Glomerular endothelial cell (primary cell): ENCODE measurements around the gene UST. TPM values are rescaled to one million over a fixed set of nuclear protein-coding genes. Genes with fewer than 3 reads are reported as not detected.

Experiments
- DNase-seq: peaks from one replicate; pipeline ENCODE4 v3.0.0-alpha.2; 2011; ENCODE audit warnings: low read depth, low spot score; ENCODE audit errors: extremely low read depth
- total RNA-seq: library from RNA; depleted of rRNA; stranded (reverse); fragments of >200 nt; gene quantifications from 2 replicates; pipeline ENCODE4 v1.2.3, GENCODE V29; 2015

Gene UST
- total RNA-seq, 1 donor from 2014 or later: 2.0 TPM

DNA sequence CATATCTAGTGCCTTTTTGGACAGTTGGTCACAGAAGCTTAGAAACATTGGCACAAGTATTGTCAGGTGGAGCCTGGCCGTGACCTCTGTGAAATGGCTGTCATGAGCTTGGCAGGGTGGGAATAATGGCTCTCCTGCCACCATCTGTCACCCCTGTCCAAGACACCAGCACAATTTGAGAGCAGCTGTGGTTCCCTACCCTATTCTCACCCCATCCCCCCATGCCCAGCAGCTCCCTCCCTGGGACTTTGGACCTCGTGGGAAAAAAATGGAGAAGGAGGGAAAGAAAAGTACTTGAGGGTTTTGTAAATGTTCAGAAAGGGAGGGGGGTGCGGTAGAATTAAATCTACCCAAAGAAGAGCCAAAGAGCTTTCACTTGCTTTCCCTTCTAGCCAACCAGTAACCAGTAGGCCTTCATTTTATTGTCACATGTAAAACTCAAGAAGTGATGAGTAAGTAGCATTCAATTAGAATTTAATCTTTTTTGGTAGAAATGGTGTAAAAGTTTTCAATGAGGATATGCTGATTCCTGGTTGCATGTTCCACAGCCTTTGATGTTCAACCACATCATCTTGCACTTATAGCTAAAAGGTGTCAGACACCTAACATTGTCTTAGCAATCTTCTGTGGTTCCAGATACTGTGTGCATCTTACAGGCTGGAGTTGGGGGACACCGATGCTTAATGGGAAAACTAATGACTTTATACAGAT, 307.2 kb downstream of the UST start:
- no peak for DNase-seq

DNA sequence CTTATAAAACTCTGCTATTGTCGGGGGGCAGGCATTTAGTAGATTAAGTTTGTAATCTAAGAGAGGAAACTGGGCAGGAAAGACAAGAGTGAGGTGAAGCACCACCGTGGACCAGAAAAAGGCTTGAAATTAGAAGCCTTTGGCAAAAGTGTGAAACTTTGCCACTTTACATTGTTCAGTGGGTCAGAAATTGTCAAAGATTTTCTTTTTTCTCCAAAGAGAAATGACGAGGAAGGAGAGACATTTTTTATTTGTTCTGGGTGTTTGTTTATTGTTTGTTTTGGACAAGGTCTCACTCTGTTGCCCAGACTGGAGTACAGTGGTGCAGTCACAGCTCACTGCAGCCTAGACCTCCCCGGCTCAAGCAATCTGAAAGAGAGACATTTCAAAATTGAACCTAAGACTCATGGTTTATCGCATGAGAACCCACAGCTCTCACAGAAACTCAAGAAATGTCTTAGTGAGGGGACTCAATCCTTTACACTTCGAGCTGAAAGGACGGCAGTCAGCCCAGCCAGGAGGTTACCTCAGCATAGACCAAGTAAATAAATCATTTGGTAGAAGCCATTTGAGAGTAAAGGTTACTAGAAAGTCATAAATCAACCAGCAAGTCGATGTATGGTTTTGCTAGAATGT, 307.8 kb downstream of the UST start:
- DNase-seq: no peak

DNA sequence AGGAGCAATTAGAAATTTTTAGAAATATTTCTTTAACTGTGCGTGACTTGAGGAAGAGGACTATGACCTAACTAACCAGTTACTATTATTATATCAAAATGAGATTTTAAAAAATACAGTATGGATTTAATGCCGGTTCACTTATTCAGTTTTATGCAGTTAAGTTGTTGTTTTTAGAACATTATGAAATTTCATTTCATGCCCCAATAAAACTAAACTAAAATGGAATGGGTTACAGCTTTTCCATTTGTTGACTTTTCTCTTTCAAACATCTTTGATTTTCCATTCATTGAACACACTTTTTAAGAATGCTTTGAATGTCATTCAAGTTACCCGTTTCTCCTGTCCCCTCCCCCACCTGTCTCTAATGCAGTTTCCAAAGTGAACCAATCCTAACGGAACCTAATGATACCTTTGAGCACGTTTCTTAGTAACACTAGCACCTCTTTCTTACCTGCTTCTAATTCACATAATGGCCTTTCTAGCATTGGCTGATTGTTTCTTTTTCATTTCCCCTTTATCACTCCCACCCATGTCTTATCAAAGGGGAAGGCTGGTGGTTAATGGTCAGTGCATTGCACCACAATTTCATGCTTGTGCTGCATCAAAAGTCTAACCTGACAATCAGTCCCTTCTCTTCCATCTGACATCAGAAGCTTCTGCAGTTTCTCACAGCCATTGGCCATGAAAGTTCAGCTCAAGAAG, 308.5 kb downstream of the UST start:
- DNase-seq: no peak

DNA sequence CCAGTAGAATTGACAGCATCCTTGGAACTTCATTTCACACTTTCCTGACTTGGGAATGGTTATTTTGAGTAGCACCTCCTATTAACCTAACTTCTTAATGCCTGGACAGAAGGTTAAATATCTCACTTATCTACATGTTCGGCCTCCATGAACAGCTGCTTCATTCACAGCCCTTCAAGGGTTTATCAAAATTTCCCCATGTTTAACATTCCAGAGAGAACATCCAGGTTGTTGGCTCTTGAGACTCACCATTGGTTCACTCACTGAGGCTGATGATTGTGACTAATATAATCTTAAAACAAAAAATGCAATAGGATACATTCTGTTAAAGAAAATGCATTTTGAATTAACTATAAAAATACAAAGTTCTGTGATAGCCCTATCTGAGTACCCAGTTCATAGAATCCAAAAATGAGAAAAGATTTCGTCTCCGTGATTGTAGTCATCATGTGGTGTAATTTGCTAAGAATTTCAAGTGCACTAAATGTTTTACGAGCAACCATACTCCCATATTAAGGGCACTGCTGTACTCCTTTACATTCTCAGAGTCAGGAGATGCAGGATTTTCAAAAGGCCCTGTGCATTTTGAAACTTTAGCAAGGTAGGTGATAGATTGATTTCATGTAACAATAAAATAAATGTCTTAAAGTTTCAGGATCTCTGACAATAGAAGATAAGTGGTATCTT, 310.1 kb downstream of the UST start:
- DNase-seq: no peak

DNA sequence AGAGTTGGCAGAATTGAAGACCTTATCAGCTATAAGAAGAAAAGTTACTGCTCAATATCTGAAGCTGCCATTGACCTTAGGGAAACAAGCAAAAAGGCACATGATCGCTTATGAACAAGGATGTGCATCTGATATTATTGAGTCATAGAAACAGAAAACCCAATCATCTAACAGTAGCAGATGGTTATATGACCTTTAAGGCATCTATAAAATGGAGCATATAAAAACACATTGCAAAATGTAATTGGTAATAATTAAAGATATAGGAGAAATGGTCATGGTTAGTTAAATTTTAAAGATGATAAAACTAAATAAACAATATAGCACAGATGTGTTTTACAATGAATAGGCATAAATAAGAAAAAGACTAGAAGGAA, 310.6 kb downstream of the UST start:
- no peak for DNase-seq

DNA sequence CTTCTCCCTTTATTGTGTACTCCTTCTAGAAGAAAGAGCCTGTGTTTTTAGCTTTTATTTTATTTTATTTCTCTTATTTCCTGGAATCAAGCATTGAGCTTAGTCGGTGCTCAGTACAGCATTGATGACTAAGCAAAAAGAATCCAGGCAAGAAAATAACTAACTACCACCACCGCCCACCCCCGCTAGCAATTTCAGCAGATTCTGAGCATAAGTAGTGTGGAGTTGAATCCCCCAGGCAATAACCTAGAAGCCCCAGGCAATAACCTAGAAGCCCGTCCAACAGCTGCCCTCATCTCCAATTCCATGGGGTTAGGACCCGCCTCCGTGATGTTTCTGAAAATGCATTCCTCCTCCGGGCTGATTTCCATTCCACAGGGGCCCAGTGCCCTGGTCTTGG, 312.7 kb downstream of the UST start:
- no peak for DNase-seq

DNA sequence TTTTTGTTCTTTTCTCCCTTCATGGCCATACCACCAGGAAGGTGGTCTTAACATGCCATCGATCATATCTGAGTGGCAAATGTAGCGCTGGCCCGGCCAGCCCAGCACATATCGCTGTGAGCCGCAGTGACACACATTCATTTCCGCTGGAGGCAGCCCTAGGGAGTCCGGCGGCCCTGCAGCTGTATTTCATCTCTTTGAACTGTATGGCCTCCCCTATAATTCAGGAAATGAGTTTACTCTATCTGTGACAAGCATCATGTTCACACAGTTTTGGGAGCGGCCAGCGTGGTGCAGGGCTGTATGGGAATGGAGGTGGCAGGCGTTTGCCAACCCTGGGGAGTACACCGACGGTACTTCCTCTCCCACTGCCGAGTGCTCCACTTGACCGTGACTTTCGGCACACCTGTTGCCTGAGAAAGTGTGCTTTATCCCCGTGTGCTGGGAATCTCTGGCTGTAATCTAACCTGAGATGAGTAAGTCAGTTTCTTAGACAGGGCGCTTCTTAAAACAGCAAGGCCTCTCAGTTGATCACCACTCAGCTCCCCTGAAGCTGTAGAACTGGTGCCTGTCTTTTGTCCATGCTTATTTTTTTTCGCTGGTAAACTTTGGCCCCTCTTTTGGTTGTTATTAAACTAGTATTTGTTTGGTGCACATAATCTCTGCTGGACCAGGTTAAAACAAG, 313.6 kb downstream of the UST start:
- DNase-seq: no peak

DNA sequence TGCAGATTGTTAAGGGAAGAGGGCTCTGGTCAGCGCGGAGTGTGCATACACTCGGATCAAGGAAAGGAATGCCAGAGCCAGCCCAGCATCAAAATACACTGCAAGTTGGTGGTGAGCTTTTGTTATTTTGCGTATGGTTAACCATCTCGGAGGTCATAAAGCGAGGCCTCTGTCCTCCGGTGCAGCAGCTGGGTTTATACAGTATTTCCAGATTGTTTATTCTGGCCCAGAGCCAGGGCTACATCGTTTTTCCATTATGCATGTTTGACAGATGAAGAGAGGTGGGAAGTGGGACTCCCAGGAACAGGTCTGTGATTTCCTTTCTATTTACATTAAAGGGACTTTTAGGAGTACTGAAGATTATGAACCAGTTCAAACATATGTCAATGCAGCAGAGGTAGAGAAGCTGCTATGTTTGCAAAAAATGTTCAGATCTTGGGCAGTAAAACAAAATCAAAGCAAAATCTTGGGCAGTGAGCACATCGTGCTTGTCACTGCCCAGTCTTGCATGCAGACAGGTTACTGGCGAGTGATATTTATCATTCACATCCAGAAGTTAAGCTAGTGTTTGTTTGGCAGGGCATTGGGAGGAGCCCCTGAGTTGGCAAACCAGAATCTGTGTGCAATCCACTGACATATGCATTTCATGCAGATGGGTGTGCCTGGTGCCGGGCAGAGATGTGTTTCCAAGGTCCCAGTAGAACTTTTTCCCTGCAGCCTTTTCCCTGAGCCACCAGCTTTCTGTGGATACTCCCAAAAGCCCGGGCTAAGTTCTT, 314.3 kb downstream of the UST start:
- no peak for DNase-seq

DNA sequence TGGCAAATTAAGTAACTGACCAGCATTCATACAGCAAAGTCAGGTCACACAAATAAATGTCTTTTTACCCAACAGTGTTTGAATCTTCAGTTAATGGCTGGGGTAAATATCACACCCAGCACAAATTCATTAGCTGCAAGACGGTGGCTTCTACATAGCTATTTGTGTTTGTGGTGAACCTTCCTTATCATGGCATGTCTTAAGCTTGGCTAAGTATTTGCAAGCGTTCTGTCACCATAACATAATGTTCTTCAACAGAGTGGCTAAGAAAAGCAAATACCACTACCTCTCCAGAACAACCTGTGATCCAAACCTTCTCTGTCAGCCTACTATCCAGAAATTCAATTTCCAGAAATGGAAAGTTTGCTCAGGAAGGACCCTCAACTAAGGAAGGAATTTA, 315.1 kb downstream of the UST start:
- DNase-seq: no peak

DNA sequence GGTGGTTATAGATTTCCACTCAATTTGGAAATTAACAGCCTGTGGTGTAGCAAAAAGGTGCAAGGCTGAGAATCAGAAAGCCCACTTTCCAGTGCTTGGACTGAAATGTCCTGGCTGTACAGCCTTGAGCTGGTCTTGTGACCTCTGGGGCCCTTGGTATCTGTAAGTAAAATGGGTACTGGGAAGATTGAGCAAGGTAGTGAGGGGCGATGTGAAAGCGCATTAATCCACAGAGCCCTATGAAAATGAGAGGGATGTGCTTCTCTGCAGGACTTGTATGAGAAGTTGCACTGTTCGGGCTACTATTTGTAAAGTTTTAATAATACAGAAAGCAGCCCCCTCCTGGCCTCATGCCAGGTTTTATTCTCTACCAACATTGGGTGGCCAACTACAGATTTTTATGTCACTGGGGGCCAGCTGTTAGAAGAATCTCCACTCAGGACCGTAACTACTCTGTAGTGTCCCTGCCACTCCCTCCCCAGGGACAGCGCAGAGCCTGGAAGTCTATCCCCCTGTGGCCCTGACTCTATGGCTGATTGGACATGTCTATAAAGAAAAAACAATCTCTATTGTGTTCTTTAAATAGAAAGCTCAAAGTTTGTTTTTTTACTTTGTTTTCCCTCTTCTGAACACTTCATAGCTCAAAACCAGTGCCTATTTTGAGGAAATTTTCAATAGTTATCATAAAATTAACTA, 316.0 kb downstream of the UST start:
- no peak for DNase-seq

DNA sequence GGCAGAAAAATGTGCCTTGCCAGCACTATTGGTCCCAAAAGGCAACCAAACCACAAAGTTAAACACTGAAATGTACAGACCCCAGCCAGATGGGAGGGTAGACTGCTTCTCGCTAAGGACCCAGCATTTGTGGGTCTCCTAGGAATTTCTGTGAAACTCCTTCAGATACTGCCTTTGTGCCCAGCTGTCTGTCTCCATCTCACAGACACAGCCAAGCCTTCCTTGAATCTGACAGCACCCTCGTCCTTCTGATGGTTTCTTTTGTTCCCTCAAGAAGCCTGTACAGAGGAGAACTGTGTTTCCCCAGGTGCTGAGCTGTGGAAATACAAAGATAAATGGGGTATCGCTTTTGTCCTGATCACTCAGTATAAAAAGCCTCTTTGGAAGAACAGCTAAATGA, 316.6 kb downstream of the UST start:
- no peak for DNase-seq

DNA sequence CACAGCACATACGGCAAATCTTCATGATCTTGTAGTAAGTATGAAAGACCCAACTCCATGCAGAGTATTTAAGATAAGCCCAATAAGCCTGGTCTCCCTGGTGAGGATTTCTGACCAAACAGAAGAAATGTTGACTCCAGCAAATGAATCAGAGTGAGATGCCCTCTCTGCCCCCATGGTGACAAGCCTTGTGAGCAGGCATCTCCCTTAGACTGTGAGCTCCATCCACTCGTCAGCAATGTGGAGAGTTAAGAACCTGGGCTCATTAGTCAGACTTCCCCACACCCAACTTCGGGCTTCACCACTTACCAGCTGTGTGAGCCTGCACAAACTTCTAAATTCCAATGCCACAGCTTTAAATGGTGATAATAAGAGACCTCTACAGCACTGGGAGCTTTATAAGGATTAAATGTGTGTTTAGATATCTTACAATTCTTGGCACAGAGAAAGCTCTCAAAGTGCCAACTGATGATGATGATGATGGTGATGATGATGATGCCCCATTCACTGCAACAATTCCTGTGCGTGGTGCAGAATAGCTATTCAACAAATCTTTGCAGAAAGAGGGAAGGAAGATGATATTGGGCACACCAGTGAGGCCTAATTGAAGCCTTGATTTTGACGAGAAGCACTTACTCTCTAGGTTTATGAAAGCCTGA, 317.3 kb downstream of the UST start:
- no peak for DNase-seq

DNA sequence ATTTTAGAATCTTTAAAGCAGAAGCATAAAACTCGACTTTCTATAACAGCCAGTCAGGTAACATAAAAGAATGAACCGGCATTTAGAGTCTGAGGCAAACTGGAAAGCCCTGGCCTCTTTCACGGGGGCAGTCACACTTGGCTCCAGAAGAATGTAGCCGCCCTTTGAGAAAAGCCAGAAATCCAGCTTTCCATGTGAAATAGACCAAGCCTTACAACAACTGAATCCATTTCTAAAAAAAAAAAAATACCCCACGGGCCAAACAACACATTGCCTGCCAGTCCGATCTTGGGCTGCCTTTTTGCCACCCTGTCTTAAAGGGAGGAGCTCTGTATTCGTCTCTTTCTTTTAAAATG, 317.8 kb downstream of the UST start:
- no peak for DNase-seq

DNA sequence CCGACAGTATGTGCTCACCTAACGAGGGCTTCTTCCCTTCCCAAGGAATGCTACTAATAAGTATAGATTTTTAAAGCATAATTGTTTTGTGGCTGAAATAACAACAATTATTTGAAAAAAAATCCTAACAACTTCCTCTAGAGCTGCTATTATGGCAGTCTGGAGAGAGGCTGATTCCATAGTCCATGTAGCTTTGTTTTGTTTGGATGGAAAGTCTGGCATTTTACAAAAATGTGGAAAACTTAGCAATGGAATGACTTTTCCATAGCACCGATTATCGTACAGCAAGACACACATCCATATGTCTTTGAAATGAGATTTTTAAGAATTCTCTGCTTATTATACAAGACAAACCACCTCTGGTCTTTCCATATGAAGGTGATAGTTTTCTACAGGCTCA, 318.3 kb downstream of the UST start:
- DNase-seq: no peak

DNA sequence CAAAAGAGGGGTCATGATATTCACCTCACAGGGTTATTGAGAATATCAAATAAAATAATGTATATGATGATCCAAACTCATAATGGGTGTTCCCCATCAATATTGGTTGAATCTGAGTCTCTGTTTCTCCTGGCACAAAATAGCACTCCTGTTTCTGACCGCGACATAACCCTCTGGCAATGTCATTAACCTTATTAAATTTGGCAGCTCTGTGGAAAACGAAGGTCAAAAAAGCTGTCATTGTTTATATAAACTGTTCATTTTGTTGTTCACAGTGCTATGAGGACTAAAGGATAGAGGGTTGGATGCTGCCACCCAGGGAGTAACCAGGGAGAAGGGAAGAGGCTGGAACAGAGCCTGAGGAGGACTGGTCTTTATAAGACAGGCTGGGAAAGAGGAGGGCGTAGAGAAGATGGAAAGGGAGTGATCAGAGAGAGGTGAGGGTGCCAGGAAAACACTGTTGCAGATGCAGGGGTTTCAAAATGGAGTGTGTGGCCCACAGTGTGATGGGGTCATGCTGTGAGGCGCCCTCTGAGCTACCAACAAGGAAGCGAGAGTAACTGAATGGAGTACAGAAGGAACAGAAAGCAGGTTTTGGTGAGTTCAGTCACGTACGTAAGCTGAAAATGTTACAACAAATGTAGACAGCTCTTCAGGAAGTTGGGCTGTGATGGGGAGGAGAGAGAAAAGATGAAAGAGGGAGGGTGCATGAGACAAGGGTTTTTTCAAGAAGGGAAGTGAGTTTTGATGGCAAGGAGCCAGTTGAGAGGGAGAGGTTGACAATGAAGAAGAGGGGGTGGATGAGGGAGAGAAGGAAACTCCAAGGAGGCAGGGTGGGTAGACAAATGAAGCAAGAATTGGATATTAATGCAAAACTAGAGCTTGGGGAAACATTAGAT, 319.1 kb downstream of the UST start:
- DNase-seq: no peak

DNA sequence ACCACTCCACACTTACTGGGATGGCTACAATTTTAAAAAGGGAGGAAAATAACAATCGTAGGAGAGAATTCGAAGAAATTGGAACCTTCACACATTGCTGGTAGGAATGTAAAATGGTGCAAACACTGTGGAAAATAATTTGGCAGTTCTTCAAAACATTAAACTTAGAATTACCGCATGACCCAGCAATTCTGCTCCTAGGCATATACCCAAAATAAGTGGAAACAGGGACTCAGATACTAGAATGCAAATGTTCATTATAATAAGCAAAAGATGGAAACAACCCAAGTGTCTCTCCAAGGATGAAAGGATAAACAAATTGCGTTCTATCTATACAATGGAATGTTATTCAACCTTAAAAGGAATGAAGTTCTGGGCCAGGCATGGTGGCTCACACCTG, 325.2 kb downstream of the UST start:
- no peak for DNase-seq

DNA sequence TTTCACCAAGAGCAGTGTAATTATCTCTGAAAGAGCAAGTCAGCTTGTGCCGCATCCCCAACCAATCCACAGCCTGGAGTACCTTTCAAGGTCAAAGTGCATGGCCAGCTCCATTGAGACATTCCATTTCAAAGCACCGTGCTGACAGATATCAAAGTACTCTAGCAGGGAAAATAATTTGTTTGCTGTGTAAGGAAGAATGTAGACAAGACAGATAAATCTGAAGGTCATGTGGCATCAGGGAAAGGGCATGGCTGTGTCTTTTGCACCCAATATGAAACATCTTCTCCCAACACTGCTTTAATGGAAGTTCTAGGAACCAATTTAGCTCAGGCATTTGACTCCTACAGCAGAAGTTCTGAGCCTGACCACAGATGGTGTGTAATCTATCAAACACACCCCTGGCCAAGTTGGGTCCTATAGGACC, 328.0 kb downstream of the UST start:
- no peak for DNase-seq
